ENCODE measurements around the gene FREY1.

FREY1 gene

GRCh38 chr11:45906965-45907611 is at the start of gene FREY1:
Gene FREY1, minus strand, starts transcription at chr11:45907271. Its CDS starts 26 bp downstream, at chr11:45907245.
- Mint-ChIP-seq H3K27ac (no peak within 1 kb of the TSS), H3K36me3 (ENCODE audit: low read depth) (peaks cover 5% of the 10 kb centered on the region), H3K27me3 (no peaks in the 10 kb centered on the region), H3K4me3 (no peak within 1 kb of the TSS), H3K4me1 (peaks cover 7% of the 10 kb centered on the region), H3K9me3 (no peaks in the 10 kb centered on the region)
- DNase-seq = no peak
- no peak for ATAC-seq

GRCh38 chr11:45949992-45950407 is 42.9 kb upstream of the FREY1 start:
- peaks cover 21% of the 10 kb centered on the region for H3K36me3 Mint-ChIP-seq (ENCODE audit: low read depth)
- no peaks in the 10 kb centered on the region for H3K4me1 Mint-ChIP-seq
- ATAC-seq (no peak), DNase-seq (no peak)
- no peaks in the 10 kb centered on the region for H3K27me3 Mint-ChIP-seq
- H3K9me3 Mint-ChIP-seq = no peaks in the 10 kb centered on the region
- no peak overlapping the region for H3K27ac Mint-ChIP-seq
- H3K4me3 Mint-ChIP-seq = no peak overlapping the region

- no peak overlapping the region for H3K27ac Mint-ChIP-seq
- H3K4me3 Mint-ChIP-seq = no peak overlapping the region
- H3K27me3 Mint-ChIP-seq = no peaks in the 10 kb centered on the region
- ATAC-seq (no peak), DNase-seq (no peak)
- no peaks in the 10 kb centered on the region for H3K9me3 Mint-ChIP-seq
- H3K36me3 Mint-ChIP-seq (ENCODE audit: low read depth) = peaks cover 24% of the 10 kb centered on the region
- no peaks in the 10 kb centered on the region for H3K4me1 Mint-ChIP-seq
Measured at GRCh38 chr11:45948356-45948755, 41.3 kb upstream of the FREY1 start.

- no peak overlapping the region for H3K27ac Mint-ChIP-seq
- no peaks in the 10 kb centered on the region for H3K9me3 Mint-ChIP-seq
- no peak for DNase-seq
- H3K4me3 Mint-ChIP-seq = no peak overlapping the region
- peaks cover 24% of the 10 kb centered on the region for H3K36me3 Mint-ChIP-seq (ENCODE audit: low read depth)
- no peaks in the 10 kb centered on the region for H3K4me1 Mint-ChIP-seq
- no peak for ATAC-seq
- H3K27me3 Mint-ChIP-seq = no peaks in the 10 kb centered on the region
Measured at GRCh38 chr11:45947885-45948284, 40.8 kb upstream of the FREY1 start.

GRCh38 chr11:45945397-45945999 is 38.4 kb upstream of the FREY1 start:
- ATAC-seq (no peak), DNase-seq (no peak)
- Mint-ChIP-seq H3K27ac (no peak overlapping the region), H3K9me3 (no peaks in the 10 kb centered on the region), H3K4me1 (peaks cover 4% of the 10 kb centered on the region), H3K27me3 (no peaks in the 10 kb centered on the region), H3K4me3 (no peak overlapping the region), H3K36me3 (ENCODE audit: low read depth) (peaks cover 23% of the 10 kb centered on the region)

GRCh38 chr11:45942381-45942780 is 35.3 kb upstream of the FREY1 start:
- H3K4me3 Mint-ChIP-seq = no peak overlapping the region
- peaks cover 4% of the 10 kb centered on the region for H3K4me1 Mint-ChIP-seq
- no peaks in the 10 kb centered on the region for H3K9me3 Mint-ChIP-seq
- no peak for ATAC-seq
- DNase-seq = no peak
- H3K27ac Mint-ChIP-seq = no peak overlapping the region
- H3K27me3 Mint-ChIP-seq = no peaks in the 10 kb centered on the region
- H3K36me3 Mint-ChIP-seq (ENCODE audit: low read depth) = peaks cover 15% of the 10 kb centered on the region

GRCh38 chr11:45941285-45941684 is 34.2 kb upstream of the FREY1 start:
- ATAC-seq (no peak), DNase-seq (no peak)
- Mint-ChIP-seq H3K9me3 (no peaks in the 10 kb centered on the region), H3K36me3 (ENCODE audit: low read depth) (peaks cover 15% of the 10 kb centered on the region), H3K27me3 (no peaks in the 10 kb centered on the region), H3K4me3 (no peak overlapping the region), H3K4me1 (peaks cover 7% of the 10 kb centered on the region), H3K27ac (no peak overlapping the region)

- Mint-ChIP-seq H3K27me3 (no peaks in the 10 kb centered on the region), H3K27ac (no peak overlapping the region), H3K9me3 (no peaks in the 10 kb centered on the region), H3K4me3 (no peak overlapping the region), H3K36me3 (ENCODE audit: low read depth) (peaks cover 7% of the 10 kb centered on the region), H3K4me1 (peaks cover 7% of the 10 kb centered on the region)
- ATAC-seq (no peak), DNase-seq (no peak)
Measured at GRCh38 chr11:45939836-45940235, 32.8 kb upstream of the FREY1 start.

- peaks cover 1% of the 10 kb centered on the region for H3K36me3 Mint-ChIP-seq (ENCODE audit: low read depth)
- DNase-seq (no peak), ATAC-seq (no peak)
- no peaks in the 10 kb centered on the region for H3K27me3 Mint-ChIP-seq
- H3K27ac Mint-ChIP-seq = no peak overlapping the region
- peaks cover 10% of the 10 kb centered on the region for H3K4me1 Mint-ChIP-seq
- no peak overlapping the region for H3K4me3 Mint-ChIP-seq
- H3K9me3 Mint-ChIP-seq = no peaks in the 10 kb centered on the region
Measured at GRCh38 chr11:45937916-45938315, 30.8 kb upstream of the FREY1 start.

- Mint-ChIP-seq H3K4me1 (peaks cover 8% of the 10 kb centered on the region), H3K4me3 (no peak overlapping the region), H3K36me3 (ENCODE audit: low read depth) (peaks cover 1% of the 10 kb centered on the region), H3K9me3 (no peaks in the 10 kb centered on the region), H3K27ac (peak overlapping the region; percentile 7), H3K27me3 (no peaks in the 10 kb centered on the region)
- DNase-seq (no peak), ATAC-seq (no peak)
Measured at GRCh38 chr11:45936511-45937054, 29.5 kb upstream of the FREY1 start.

GRCh38 chr11:45935349-45936064 is 28.4 kb upstream of the FREY1 start:
- H3K9me3 Mint-ChIP-seq = no peaks in the 10 kb centered on the region
- ATAC-seq (no peak), DNase-seq (no peak)
- no peak overlapping the region for H3K4me3 Mint-ChIP-seq
- H3K27me3 Mint-ChIP-seq = no peaks in the 10 kb centered on the region
- no peaks in the 10 kb centered on the region for H3K36me3 Mint-ChIP-seq (ENCODE audit: low read depth)
- no peak overlapping the region for H3K27ac Mint-ChIP-seq
- H3K4me1 Mint-ChIP-seq = peaks cover 14% of the 10 kb centered on the region

GRCh38 chr11:45934580-45935318 is 27.7 kb upstream of the FREY1 start:
- no peak for ATAC-seq
- Mint-ChIP-seq H3K27ac (no peak overlapping the region), H3K36me3 (ENCODE audit: low read depth) (no peaks in the 10 kb centered on the region)

GRCh38 chr11:45933846-45934579 is 26.9 kb upstream of the FREY1 start:
- Mint-ChIP-seq H3K4me1 (peaks cover 25% of the 10 kb centered on the region), H3K27me3 (no peaks in the 10 kb centered on the region), H3K4me3 (no peak overlapping the region), H3K27ac (no peak overlapping the region), H3K9me3 (no peaks in the 10 kb centered on the region), H3K36me3 (ENCODE audit: low read depth) (no peaks in the 10 kb centered on the region)
- DNase-seq (no peak), ATAC-seq (no peak)

More at GRCh38 chr11:45934580-45935318, 27.7 kb upstream of the FREY1 start:
- DNase-seq = no peak
- Mint-ChIP-seq H3K9me3 (no peaks in the 10 kb centered on the region), H3K27me3 (no peaks in the 10 kb centered on the region), H3K4me1 (peaks cover 22% of the 10 kb centered on the region), H3K4me3 (no peak overlapping the region)

Measured in activated naive CD8-positive, alpha-beta T cell treated with anti-CD3 and anti-CD28 coated beads, Interleukin-2, amount 50 U/mL, for 24 hours (primary cell).